Measurements from ENCODE around the gene ARSJ. TPM values are rescaled to one million over a fixed set of nuclear protein-coding genes. Genes with fewer than 3 reads are reported as not detected.
A peak's percentile ranks its signal among the peaks of the same experiment; 100 is the strongest.

ARSJ gene
- total RNA-seq, 1 donor from 2014 or later = 4.9 TPM

GRCh38 chr4:113955948-113956347 lies 23.5 kb downstream of the ARSJ start:
- H3K4me3 Mint-ChIP-seq = no peak overlapping the region
- H3K4me1 Mint-ChIP-seq (ENCODE audit: unreplicated experiment) = peaks cover 18% of the 10 kb centered on the region
- H3K27me3 Mint-ChIP-seq = no peaks in the 10 kb centered on the region
- DNase-seq (ENCODE audit: extremely low spot score, unreplicated experiment) = no peak
- H3K27ac Mint-ChIP-seq = no peak overlapping the region
- H3K9me3 Mint-ChIP-seq = no peaks in the 10 kb centered on the region
- no peaks in the 10 kb centered on the region for H3K36me3 Mint-ChIP-seq
- TF ChIP-seq CTCF (conservative IDR thresholded peaks at IDR 0.05) = no peak

GRCh38 chr4:113955411-113955810 lies 24.0 kb downstream of the ARSJ start:
- no peak for DNase-seq (ENCODE audit: extremely low spot score, unreplicated experiment)
- no peak overlapping the region for H3K27ac Mint-ChIP-seq
- TF ChIP-seq CTCF (conservative IDR thresholded peaks at IDR 0.05) = no peak
- H3K36me3 Mint-ChIP-seq = no peaks in the 10 kb centered on the region
- peaks cover 18% of the 10 kb centered on the region for H3K4me1 Mint-ChIP-seq (ENCODE audit: unreplicated experiment)
- H3K27me3 Mint-ChIP-seq = peaks cover under 1% of the 10 kb centered on the region
- H3K9me3 Mint-ChIP-seq = no peaks in the 10 kb centered on the region
- H3K4me3 Mint-ChIP-seq = no peak overlapping the region

GRCh38 chr4:113953888-113954287 lies 25.6 kb downstream of the ARSJ start:
- no peak overlapping the region for H3K27ac Mint-ChIP-seq
- H3K4me1 Mint-ChIP-seq (ENCODE audit: unreplicated experiment) = peaks cover 12% of the 10 kb centered on the region
- DNase-seq (ENCODE audit: extremely low spot score, unreplicated experiment) = no peak
- peaks cover 3% of the 10 kb centered on the region for H3K27me3 Mint-ChIP-seq
- H3K36me3 Mint-ChIP-seq = no peaks in the 10 kb centered on the region
- H3K4me3 Mint-ChIP-seq = no peak overlapping the region
- no peak for TF ChIP-seq CTCF (conservative IDR thresholded peaks at IDR 0.05)
- no peaks in the 10 kb centered on the region for H3K9me3 Mint-ChIP-seq

- TF ChIP-seq CTCF (conservative IDR thresholded peaks at IDR 0.05) = peak; percentile 82
- Mint-ChIP-seq H3K4me1 (ENCODE audit: unreplicated experiment) (peaks cover 4% of the 10 kb centered on the region), H3K9me3 (no peaks in the 10 kb centered on the region), H3K27ac (no peak overlapping the region), H3K4me3 (no peak overlapping the region), H3K36me3 (no peaks in the 10 kb centered on the region), H3K27me3 (peaks cover 3% of the 10 kb centered on the region)
- no peak for DNase-seq (ENCODE audit: extremely low spot score, unreplicated experiment)
These were observed 26.9 kb downstream of the ARSJ start for GRCh38 chr4:113952452-113953029.

GRCh38 chr4:113951263-113951662 lies 28.2 kb downstream of the ARSJ start:
- peaks cover 4% of the 10 kb centered on the region for H3K4me1 Mint-ChIP-seq (ENCODE audit: unreplicated experiment)
- no peak overlapping the region for H3K4me3 Mint-ChIP-seq
- peaks cover 3% of the 10 kb centered on the region for H3K27me3 Mint-ChIP-seq
- no peak for TF ChIP-seq CTCF (conservative IDR thresholded peaks at IDR 0.05)
- no peaks in the 10 kb centered on the region for H3K36me3 Mint-ChIP-seq
- no peak overlapping the region for H3K27ac Mint-ChIP-seq
- no peak for DNase-seq (ENCODE audit: extremely low spot score, unreplicated experiment)
- H3K9me3 Mint-ChIP-seq = no peaks in the 10 kb centered on the region

GRCh38 chr4:113950207-113950606 lies 29.2 kb downstream of the ARSJ start:
- no peaks in the 10 kb centered on the region for H3K36me3 Mint-ChIP-seq
- no peak for DNase-seq (ENCODE audit: extremely low spot score, unreplicated experiment)
- H3K4me3 Mint-ChIP-seq = no peak overlapping the region
- TF ChIP-seq CTCF (conservative IDR thresholded peaks at IDR 0.05) = no peak
- peaks cover 4% of the 10 kb centered on the region for H3K4me1 Mint-ChIP-seq (ENCODE audit: unreplicated experiment)
- no peaks in the 10 kb centered on the region for H3K9me3 Mint-ChIP-seq
- H3K27me3 Mint-ChIP-seq = peaks cover 3% of the 10 kb centered on the region
- peak overlapping the region; percentile 5 for H3K27ac Mint-ChIP-seq
